D721Med (cell line): ENCODE data around the gene CBY2.
"Not testable (repeated sequence)": the region's sequence is repeated elsewhere in the genome, so short reads cannot be mapped to it uniquely, and the experiment has no call there.

Experiments used
- DNase-seq: peaks from one replicate; pipeline ENCODE4 v3.0.0; 2011; ENCODE audit warnings: low spot score; ENCODE audit not compliant: insufficient read length
- FAIRE-seq: peaks from 2 replicates; lab custom pipeline; 2011; peaks lifted over from hg19 to GRCh38; lab: Jason Lieb, UNC
- CTCF ChIP-seq: IDR thresholded peaks from 2 replicates; pipeline ENCODE4 v1.5.1; 2012; ENCODE audit warnings: mild to moderate bottlenecking, control low read depth; ENCODE audit not compliant: insufficient read depth; ENCODE audit errors: missing control alignments

CBY2 gene

GRCh38 chr13:45702088-45702487 is at the start of gene CBY2:
TSS of gene CBY2 (plus strand) at chr13:45702320. CDS start at chr13:45702391, 71 bp downstream.
- no peak for DNase-seq
- no peak for FAIRE-seq
- no peak for TF ChIP-seq CTCF

GRCh38 chr13:45654633-45655349 is 47.3 kb upstream of the CBY2 start:
- FAIRE-seq (no peak), DNase-seq (no peak)
- TF ChIP-seq CTCF = no peak

- no peak for FAIRE-seq
- no peak for DNase-seq
- no peak for TF ChIP-seq CTCF
These were observed 43.4 kb upstream of the CBY2 start for GRCh38 chr13:45658586-45659235.

- no peak for DNase-seq
- TF ChIP-seq CTCF = no peak
- no peak for FAIRE-seq
These were observed 42.6 kb upstream of the CBY2 start for GRCh38 chr13:45659536-45659935.

- not testable (repeated sequence) for FAIRE-seq, DNase-seq
These were observed 41.7 kb upstream of the CBY2 start for GRCh38 chr13:45660458-45660857.

GRCh38 chr13:45662162-45662561 is 40.0 kb upstream of the CBY2 start:
- no peak for TF ChIP-seq CTCF
- DNase-seq (no peak), FAIRE-seq (no peak)

GRCh38 chr13:45662903-45663302 is 39.2 kb upstream of the CBY2 start:
- not testable (repeated sequence) for FAIRE-seq, DNase-seq

GRCh38 chr13:45669626-45670025 is 32.5 kb upstream of the CBY2 start:
- not testable (repeated sequence) for FAIRE-seq, DNase-seq
